ENCODE results near the gene LRRC18.

Gene LRRC18

GRCh38 chr10:48938281-48938680 lies 1.4 kb downstream of the LRRC18 start:
- Histone ChIP-seq H3K9me3 (no peaks in the 10 kb centered on the region), H3K4me1 (no peaks in the 10 kb centered on the region), H3K36me3 (no peaks in the 10 kb centered on the region), H3K4me3 (ENCODE audit: low read depth, low read length) (no peak overlapping the region), H3K27me3 (no peaks in the 10 kb centered on the region)
- no peak for DNase-seq
- TF ChIP-seq CTCF (IDR thresholded peaks at IDR 0.05; ENCODE audit: low read depth, low read length), result no peak

GRCh38 chr10:48937796-48938195 lies 1.8 kb downstream of the LRRC18 start:
- TF ChIP-seq CTCF (IDR thresholded peaks at IDR 0.05; ENCODE audit: low read depth, low read length), result no peak
- Histone ChIP-seq H3K4me1 (no peaks in the 10 kb centered on the region), H3K27me3 (no peaks in the 10 kb centered on the region), H3K4me3 (ENCODE audit: low read depth, low read length) (no peak overlapping the region), H3K36me3 (no peaks in the 10 kb centered on the region), H3K9me3 (no peaks in the 10 kb centered on the region)
- DNase-seq, result no peak

GRCh38 chr10:48935577-48935976 lies 4.1 kb downstream of the LRRC18 start:
- no peak for TF ChIP-seq CTCF (IDR thresholded peaks at IDR 0.05; ENCODE audit: low read depth, low read length)
- no peaks in the 10 kb centered on the region for H3K4me1 ChIP-seq
- no peaks in the 10 kb centered on the region for H3K36me3 ChIP-seq
- no peak overlapping the region for H3K4me3 ChIP-seq (ENCODE audit: low read depth, low read length)
- no peaks in the 10 kb centered on the region for H3K27me3 ChIP-seq
- DNase-seq, result no peak
- no peaks in the 10 kb centered on the region for H3K9me3 ChIP-seq

- no peaks in the 10 kb centered on the region for H3K27me3 ChIP-seq
- H3K4me1 ChIP-seq, result no peaks in the 10 kb centered on the region
- no peaks in the 10 kb centered on the region for H3K9me3 ChIP-seq
- H3K4me3 ChIP-seq (ENCODE audit: low read depth, low read length), result no peak overlapping the region
- DNase-seq, result no peak
- TF ChIP-seq CTCF (IDR thresholded peaks at IDR 0.05; ENCODE audit: low read depth, low read length), result no peak
- H3K36me3 ChIP-seq, result no peaks in the 10 kb centered on the region
Measured at GRCh38 chr10:48934672-48935501, 4.8 kb downstream of the LRRC18 start.

GRCh38 chr10:48932831-48933664 lies 6.6 kb downstream of the LRRC18 start:
- Histone ChIP-seq H3K4me1 (no peaks in the 10 kb centered on the region), H3K27me3 (no peaks in the 10 kb centered on the region), H3K9me3 (no peaks in the 10 kb centered on the region), H3K36me3 (no peaks in the 10 kb centered on the region), H3K4me3 (ENCODE audit: low read depth, low read length) (no peak overlapping the region)
- no peak for DNase-seq
- no peak for TF ChIP-seq CTCF (IDR thresholded peaks at IDR 0.05; ENCODE audit: low read depth, low read length)

GRCh38 chr10:48931188-48931587 lies 8.5 kb downstream of the LRRC18 start:
- TF ChIP-seq CTCF (IDR thresholded peaks at IDR 0.05; ENCODE audit: low read depth, low read length), result no peak
- H3K27me3 ChIP-seq, result no peaks in the 10 kb centered on the region

More at GRCh38 chr10:48931188-48931587, 8.5 kb downstream of the LRRC18 start:
- no peak for DNase-seq
- Histone ChIP-seq H3K36me3 (no peaks in the 10 kb centered on the region), H3K4me1 (no peaks in the 10 kb centered on the region), H3K4me3 (ENCODE audit: low read depth, low read length) (no peak overlapping the region), H3K9me3 (no peaks in the 10 kb centered on the region)

All from BE2C (cell line).